Endothelial cell of umbilical vein (primary cell): ENCODE measurements around the gene EVC2. TPM values are rescaled to one million over a fixed set of nuclear protein-coding genes. Genes with fewer than 3 reads are reported as not detected.

Source experiments
- BruUV-seq: library from RNA; stranded (reverse); fragments of 400-500 nt; replicated peaks from 2 replicates; lab custom pipeline; 2021; lab: Mats Ljungman, UMichigan
- CTCF ChIA-PET: fragments of 300-600, 350-600 bp; sonication (Branson Sonifier 250); formaldehyde crosslinking; loops from one replicate; lab custom pipeline; 2021; ENCODE audit warnings: antibody characterized with exemption, inconsistent platforms; lab: Charles Lee
- POLR2A ChIA-PET: fragments of 300-600, 350-600 bp; sonication (Branson Sonifier 250); formaldehyde crosslinking; loops from one replicate; lab custom pipeline; 2021; ENCODE audit warnings: antibody characterized with exemption, inconsistent platforms; lab: Charles Lee
- DNase-seq: peaks from one replicate; pipeline ENCODE4 v3.0.0-alpha.2; 2011; ENCODE audit warnings: low read depth, low spot score
- FAIRE-seq: peaks from 2 replicates; lab custom pipeline; 2011; peaks lifted over from hg19 to GRCh38; lab: Jason Lieb, UNC
- H2AFZ ChIP-seq: 2 replicates; pipeline ENCODE4 v1.6.0; 2012; ENCODE audit warnings: low read depth, low read length, control low read depth, inconsistent platforms
- H3K27ac ChIP-seq: 2 replicates; pipeline ENCODE4 v1.5.1; 2011; ENCODE audit warnings: low read depth, mild to moderate bottlenecking, control low read depth, low read length, moderate library complexity; ENCODE audit not compliant: insufficient read depth
- H3K27me3 ChIP-seq, 2 experiments: 2 replicates each; pipeline versions ENCODE4 v1.6.0 to v1.6.1; 2011; ENCODE audit warnings: low read length in 2 of 2, mixed read lengths in 1 of 2; ENCODE audit not compliant: control insufficient read depth in 2 of 2, insufficient read depth in 2 of 2
- H3K36me3 ChIP-seq, 2 experiments: 2 replicates in 1 of 2; 3 replicates in 1 of 2; pipeline ENCODE4 v1.5.1; 2011; ENCODE audit warnings: low read length in 2 of 2, mild to moderate bottlenecking in 1 of 2, moderate library complexity in 1 of 2; ENCODE audit not compliant: control insufficient read depth in 2 of 2, insufficient read depth in 2 of 2; ENCODE audit errors: extremely low read depth in 1 of 2
- H3K4me1 ChIP-seq: 3 replicates; pipeline ENCODE4 v1.5.1; 2011; ENCODE audit warnings: mild to moderate bottlenecking, low read length; ENCODE audit not compliant: control insufficient read depth, insufficient read depth; ENCODE audit errors: extremely low read depth
- H3K4me2 ChIP-seq: 2 replicates; pipeline ENCODE4 v1.6.1; 2011; ENCODE audit warnings: low read length, control low read depth, mixed read lengths; ENCODE audit not compliant: insufficient read depth
- H3K4me3 ChIP-seq, 3 experiments: fragments of 200-600 bp in 1 of 3; sonication (generic), shearing (Covaris generic) in 1 of 3; replicated peaks in 1 of 3; 2 replicates each; pipeline ENCODE4 v1.5.1; 2011 to 2016; ENCODE audit warnings: control low read depth in 3 of 3, low read length in 3 of 3, mild to moderate bottlenecking in 2 of 3, inconsistent platforms in 1 of 3, low read depth in 1 of 3, moderate library complexity in 1 of 3; ENCODE audit not compliant: insufficient read depth in 1 of 3
- H3K79me2 ChIP-seq: 2 replicates; pipeline ENCODE4 v1.6.0; 2012; ENCODE audit warnings: low read length, inconsistent platforms; ENCODE audit not compliant: control insufficient read depth, insufficient read depth
- H3K9ac ChIP-seq: replicated peaks from 2 replicates; pipeline ENCODE3; 2011; ENCODE audit warnings: low read length, control low read depth; ENCODE audit not compliant: insufficient read depth; ENCODE audit errors: extremely low read depth
- H3K9me1 ChIP-seq: replicated peaks from 3 replicates; pipeline ENCODE4 v1.6.0; 2011; ENCODE audit warnings: mild to moderate bottlenecking, low read length; ENCODE audit not compliant: control insufficient read depth, insufficient read depth; ENCODE audit errors: extremely low read depth
- H3K9me3 ChIP-seq: replicated peaks from 2 replicates; pipeline ENCODE4 v1.5.1; 2012; ENCODE audit warnings: low read length, inconsistent platforms; ENCODE audit not compliant: control insufficient read depth, insufficient read depth
- H4K20me1 ChIP-seq: replicated peaks from 2 replicates; pipeline ENCODE3; 2011; ENCODE audit warnings: mild to moderate bottlenecking, low read length; ENCODE audit not compliant: control insufficient read depth, insufficient read depth; ENCODE audit errors: extremely low read depth
- FOS ChIP-seq: IDR thresholded peaks from 2 replicates; pipeline ENCODE4 v1.6.1; 2011; ENCODE audit warnings: mild to moderate bottlenecking, low read length, moderate library complexity, borderline replicate concordance; ENCODE audit not compliant: insufficient read depth
- GATA2 ChIP-seq: IDR thresholded peaks from 2 replicates; pipeline ENCODE4 v1.7.0; 2011; ENCODE audit warnings: low read depth, mild to moderate bottlenecking, moderate library complexity, mixed read lengths, low read length; ENCODE audit not compliant: insufficient read length, insufficient read depth
- POLR2A ChIP-seq: IDR thresholded peaks from 2 replicates; pipeline ENCODE4 v1.6.1; 2012; ENCODE audit warnings: low read depth, mild to moderate bottlenecking, control low read depth, low read length
- dilution Hi-C: fragments of 300-500 bp; cut with MboI; formaldehyde crosslinking; loops from one replicate; pipeline ENCODE4 v1.15.0; 2019; ENCODE audit warnings: low sequenced_read_pairs; ENCODE audit not compliant: extremely low pct_ligation_motif_present
- intact Hi-C: fragments of 100-400 bp; cut with micrococcal nuclease; formaldehyde crosslinking; loops from one replicate; pipeline ENCODE4 v1.10.0; 2022
- polyA plus RNA-seq, 4 experiments: library from polyadenylated mRNA; depleted of rRNA in 3 of 4; stranded (reverse) in 3 of 4; unstranded in 1 of 4; fragments of >200 nt; gene quantifications; 2 replicates each; pipeline versions ENCODE4 v1.2.1 to v1.2.3, GENCODE V29; 2011 to 2012; ENCODE audit warnings: missing spikeins in 1 of 4
- total RNA-seq: library from RNA; stranded (reverse); gene quantifications from 2 replicates; pipeline ENCODE4 v1.2.3, GENCODE V29; 2021
- TF ChIP-seq, protein P1 (sequence below), 2 donors: IDR thresholded peaks; 1 replicate in 1 of 2; 2 replicates in 1 of 2; pipeline ENCODE4 v1.5.1; 2011; ENCODE audit warnings: low read length in 2 of 2, mild to moderate bottlenecking in 2 of 2, moderate library complexity in 2 of 2, control low read depth in 1 of 2, inconsistent platforms in 1 of 2, low read depth in 1 of 2; ENCODE audit not compliant: insufficient read depth in 1 of 2; ENCODE audit errors: extremely low read depth in 1 of 2

Gene EVC2
- total and polyA plus RNA-seq, 2 donors (not counting 3 experiments of a cell fraction or from before 2014, with no cell fraction given): 1.7 to 8.8 TPM

- dilution Hi-C loops: no loop called here
- Histone ChIP-seq H3K27me3 (no peaks in the 10 kb centered on the region), H2AFZ (peak overlapping the region; percentile 27), H3K4me2 (peak overlapping the region; percentile 41), H3K4me1 (peaks cover 27% of the 10 kb centered on the region), H3K9me1 (no peaks in the 10 kb centered on the region), H3K36me3 (no peaks in the 10 kb centered on the region), H3K4me3 (peak overlapping the region; percentile 5 to 52 (median 41)), H4K20me1 (no peaks in the 10 kb centered on the region), H3K9ac (peak overlapping the region; percentile 54), H3K9me3 (no peaks in the 10 kb centered on the region), H3K27ac (peak overlapping the region; percentile 14), H3K79me2 (peaks cover 25% of the 10 kb centered on the region)
- intact Hi-C loops: loop anchor here (1.0 to 2.0 kb wide), 2 partner anchors 41 to 79 kb away; no protein-coding TSS in a partner anchor
- no peak for TF ChIP-seq FOS
- TF ChIP-seq POLR2A: no peak
- TF ChIP-seq, protein P1, sequence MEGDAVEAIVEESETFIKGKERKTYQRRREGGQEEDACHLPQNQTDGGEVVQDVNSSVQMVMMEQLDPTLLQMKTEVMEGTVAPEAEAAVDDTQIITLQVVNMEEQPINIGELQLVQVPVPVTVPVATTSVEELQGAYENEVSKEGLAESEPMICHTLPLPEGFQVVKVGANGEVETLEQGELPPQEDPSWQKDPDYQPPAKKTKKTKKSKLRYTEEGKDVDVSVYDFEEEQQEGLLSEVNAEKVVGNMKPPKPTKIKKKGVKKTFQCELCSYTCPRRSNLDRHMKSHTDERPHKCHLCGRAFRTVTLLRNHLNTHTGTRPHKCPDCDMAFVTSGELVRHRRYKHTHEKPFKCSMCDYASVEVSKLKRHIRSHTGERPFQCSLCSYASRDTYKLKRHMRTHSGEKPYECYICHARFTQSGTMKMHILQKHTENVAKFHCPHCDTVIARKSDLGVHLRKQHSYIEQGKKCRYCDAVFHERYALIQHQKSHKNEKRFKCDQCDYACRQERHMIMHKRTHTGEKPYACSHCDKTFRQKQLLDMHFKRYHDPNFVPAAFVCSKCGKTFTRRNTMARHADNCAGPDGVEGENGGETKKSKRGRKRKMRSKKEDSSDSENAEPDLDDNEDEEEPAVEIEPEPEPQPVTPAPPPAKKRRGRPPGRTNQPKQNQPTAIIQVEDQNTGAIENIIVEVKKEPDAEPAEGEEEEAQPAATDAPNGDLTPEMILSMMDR (IDR thresholded peaks at IDR 0.05; ENCODE audit: extremely low read depth in 1 of 2, insufficient read depth in 1 of 2, low read depth in 1 of 2, low read length in 2 of 2): no peak
- TF ChIP-seq GATA2: no peak
- BruUV-seq: no TSS peak
- ChIA-PET POLR2A (no interaction called here), CTCF (interaction anchor here (1.4 to 2.8 kb wide), 2 partner anchors 43 to 79 kb away, joined by 5 to 9 read pairs; no protein-coding TSS in a partner anchor)
- DNase-seq: peak; percentile 43
- peak; percentile 76 for FAIRE-seq
Measured at GRCh38 chr4:5711479-5712184, 3.3 kb upstream of the EVC2 start.
